HL-60/S4 (cell line): Measurements from ENCODE around the gene MAPK14.

Experiments
- in situ Hi-C: fragments of 300-500 bp; cut with MboI; formaldehyde crosslinking; loops from 2 replicates; pipeline ENCODE4 v1.14.3; 2022; ENCODE audit warnings: low sequenced_read_pairs

Gene MAPK14

DNA sequence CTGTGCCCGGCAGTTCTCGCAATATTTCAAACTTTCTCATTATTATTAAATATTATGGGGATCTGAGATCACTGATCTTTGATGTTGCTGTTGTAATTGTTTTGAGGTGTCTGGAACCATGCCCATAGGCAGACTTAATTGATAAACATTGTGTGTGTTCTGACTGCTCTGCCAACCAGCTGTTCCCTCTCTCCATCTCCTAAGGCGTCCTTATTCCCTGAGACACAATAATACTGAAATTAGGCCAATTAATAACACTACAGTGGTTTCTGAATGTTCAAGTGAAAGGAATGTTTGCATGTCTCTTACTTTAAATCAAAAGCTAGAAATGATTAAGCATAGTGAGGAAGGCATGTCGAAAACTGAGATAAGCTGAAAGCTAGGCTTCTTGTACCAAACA, 7.6 kb downstream of the MAPK14 start:
- in situ Hi-C loops = no loop called here

DNA sequence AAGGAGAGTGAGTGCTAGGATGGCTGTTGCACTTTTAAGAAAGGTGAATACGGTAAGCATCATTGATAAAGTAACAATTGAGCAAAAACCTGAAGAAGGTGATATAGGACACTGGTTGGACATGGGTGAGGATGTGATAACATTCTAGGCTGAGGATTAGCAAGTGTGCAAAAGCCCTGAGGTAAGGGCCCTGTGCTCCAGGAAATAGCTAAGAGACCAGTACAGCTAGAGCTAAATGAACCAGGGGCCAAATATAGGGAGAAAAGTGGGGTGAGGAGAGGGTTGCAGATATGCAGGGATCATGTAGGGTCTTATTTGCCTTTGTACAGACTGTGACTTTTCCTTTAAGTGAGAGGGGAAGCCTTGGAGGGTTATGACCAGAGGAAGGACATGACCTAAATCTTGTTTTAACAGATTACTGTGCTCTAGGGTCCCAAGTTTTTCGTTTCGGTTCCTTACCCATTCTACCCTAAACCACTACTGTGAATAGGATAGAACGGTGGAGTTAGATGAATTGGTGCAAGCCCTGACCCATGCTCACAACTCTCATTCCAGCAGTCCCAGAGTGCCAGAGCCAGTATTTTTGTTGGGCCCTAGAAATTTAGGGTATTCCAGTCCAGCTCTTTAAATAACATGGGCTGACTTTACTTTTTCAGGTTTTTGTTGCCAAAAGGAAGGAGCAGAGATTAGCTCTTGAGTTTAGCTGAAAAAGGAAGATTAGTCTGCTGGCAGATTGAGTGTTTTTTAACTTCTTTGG, 10.7 kb downstream of the MAPK14 start:
- in situ Hi-C loops = no loop called here

- in situ Hi-C loops = no loop called here
These were observed 11.5 kb downstream of the MAPK14 start for GRCh38 chr6:36039112-36039511.

- in situ Hi-C loops = no loop called here
These were observed 13.3 kb downstream of the MAPK14 start for GRCh38 chr6:36040958-36041357.

DNA sequence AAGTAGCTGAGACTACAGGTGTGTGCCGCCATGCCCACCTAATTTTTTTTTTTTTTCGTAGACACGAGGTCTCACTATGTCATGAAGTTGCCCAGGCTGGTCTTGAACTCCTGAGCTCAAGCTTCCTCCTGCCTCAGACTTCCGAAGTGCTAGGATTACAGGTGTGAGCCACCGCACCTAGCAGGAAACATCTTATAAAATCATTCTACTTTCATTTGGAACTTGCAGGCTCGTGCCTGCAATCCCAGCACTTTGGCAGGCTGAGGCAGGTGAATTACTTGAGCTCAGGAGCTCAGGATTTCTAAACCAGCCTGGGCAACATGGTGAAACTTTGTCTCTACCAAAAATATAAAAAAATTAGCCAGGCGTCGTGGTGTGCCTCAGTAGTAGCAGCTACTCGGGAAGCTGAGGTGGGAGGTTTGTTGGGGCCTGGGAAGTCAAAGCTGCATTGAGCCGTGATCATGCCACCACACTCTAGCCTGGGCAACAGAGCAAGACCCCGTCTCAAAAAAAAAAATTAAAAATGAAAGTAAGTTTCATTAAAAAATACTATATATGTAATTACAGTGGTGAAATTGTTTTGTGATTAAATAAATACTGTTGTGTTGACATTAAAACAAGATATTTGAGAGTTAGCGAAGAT, 15.1 kb downstream of the MAPK14 start:
- in situ Hi-C loops = no loop called here

DNA sequence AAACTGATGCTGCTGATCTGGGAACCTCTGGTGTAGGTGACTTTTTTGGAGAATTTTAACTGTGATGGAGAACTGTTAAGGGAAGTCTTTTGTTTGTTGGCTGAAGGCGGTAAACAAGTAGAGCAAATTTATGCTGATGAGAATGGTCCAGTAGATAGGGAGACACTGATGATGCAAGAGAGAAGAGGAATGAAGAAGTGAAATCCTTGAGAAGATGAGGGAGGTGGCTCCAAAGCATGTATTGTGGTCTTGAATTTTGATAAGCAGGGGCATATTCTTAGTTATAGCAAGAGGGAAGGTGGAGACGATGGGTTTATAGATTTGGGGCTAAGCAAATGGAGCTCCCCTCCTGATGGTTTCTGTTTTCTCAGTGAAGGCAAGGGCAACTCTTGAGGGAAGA, 22.0 kb downstream of the MAPK14 start:
- in situ Hi-C loops = no loop called here

DNA sequence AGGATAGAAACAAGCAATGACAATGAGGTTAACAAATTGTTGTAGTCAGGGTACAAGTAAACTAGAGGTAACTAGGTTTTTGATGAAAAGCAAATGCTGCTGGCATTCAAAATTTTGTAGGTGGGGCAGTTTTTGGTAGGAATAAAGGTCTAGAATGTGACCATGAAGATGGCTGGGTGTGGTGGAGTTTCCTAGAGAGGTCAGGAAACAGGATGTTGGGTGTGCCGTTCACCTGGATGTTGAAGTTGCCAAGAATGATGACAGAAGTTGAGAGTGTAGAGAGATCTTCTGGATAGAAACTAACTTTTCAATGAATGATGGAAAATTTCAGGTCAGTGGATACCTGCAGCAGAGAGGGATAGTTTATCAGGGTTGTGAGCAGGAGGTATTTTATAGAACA, 22.7 kb downstream of the MAPK14 start:
- in situ Hi-C loops = no loop called here

- in situ Hi-C loops = no loop called here
These were observed 23.5 kb downstream of the MAPK14 start for GRCh38 chr6:36050947-36051710.

- in situ Hi-C loops = no loop called here
These were observed 24.5 kb downstream of the MAPK14 start for GRCh38 chr6:36052097-36052496.

DNA sequence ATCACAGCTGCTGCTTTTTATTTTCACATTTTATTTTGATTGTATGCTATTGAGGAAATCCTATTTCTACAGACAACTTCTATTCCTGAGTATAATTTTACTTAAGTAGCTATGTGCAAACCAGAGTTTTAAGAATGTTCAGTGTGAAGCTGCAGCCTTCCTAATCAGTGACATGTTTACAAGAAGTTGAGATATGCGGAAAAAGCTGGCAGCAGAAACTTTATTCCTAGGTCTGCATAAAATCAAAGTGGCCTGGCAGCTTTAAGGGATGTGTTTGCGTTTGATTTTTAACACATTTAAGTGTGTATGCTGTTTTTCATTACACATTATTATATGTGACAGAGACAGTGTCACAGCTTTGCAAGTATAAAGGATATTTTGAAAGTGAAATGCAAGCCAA, 26.3 kb downstream of the MAPK14 start:
- in situ Hi-C loops = no loop called here

DNA sequence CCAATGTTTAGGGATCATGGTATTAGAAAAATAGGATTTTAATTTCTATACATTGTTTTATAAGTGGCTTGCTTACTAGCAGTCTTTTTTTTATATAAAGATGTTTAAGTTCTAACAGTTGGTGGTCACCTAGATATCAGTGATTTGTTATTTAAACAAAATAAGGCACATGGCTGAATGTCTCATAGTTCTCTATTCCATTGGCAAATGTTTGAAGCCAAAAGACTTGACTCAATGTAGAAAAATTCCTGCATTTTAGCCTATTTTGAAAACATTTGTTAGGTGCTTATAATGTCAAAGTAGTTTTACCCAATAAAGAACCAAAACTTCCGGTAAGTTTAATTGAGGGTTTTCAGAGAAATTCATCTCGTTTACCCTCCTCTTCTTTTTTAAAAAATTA, 26.8 kb downstream of the MAPK14 start:
- in situ Hi-C loops = no loop called here

DNA sequence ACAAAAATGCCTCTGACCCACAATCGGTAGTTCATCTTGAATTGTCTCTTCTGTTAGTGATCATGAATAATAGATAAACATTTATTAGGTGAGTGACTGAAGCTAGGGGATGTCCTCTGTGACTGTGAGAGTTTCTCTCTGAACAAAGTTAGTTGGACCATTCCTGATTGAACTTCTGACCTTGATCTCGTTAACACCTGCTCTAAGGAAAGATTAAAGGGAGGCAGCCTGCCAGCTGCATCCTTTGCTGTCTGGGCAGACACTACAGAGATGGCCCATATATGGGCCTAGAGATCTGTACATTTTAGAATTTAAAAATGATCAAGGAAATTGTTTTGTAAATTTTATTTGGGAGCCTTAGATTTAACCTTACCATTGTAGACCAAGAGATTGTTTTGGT, 27.3 kb downstream of the MAPK14 start:
- in situ Hi-C loops = no loop called here

- in situ Hi-C loops = no loop called here
These were observed 28.6 kb downstream of the MAPK14 start for GRCh38 chr6:36056178-36056577.

DNA sequence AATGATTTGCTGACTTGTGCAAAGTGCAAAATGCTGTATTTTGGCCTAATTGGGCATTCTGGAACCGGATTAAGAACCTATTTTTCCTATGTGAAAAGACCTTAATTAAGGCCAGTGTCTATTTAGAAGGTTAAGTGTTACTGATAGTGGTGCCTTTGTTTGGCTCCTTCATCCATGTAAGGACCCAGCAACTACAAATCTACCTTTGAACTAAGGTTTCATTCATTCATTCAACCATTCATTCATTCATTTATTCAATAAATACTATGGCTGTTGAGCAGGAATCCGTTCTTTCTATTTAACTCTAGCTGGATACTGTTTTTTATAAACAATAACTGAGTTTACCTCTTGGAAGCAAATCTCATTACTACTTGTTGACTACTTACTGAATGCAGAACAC, 33.6 kb downstream of the MAPK14 start:
- in situ Hi-C loops = no loop called here

DNA sequence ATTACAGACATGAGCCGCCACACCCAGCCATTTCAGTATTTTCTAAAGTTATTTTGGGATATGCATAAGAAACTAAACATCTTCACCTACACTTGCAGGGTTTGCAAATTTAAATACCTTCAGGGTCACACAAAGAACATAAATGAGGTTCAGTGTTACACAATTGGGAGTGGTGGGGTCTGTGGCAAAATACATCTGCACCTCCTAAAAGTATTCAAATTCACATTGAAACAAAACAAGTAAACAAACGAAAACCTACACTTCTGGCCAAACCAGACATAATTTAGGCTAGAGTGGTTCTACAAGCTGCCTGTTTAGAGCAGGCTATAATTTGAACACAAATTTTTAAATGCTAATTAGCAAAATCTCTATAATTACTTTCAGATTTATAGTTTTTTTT, 34.6 kb downstream of the MAPK14 start:
- in situ Hi-C loops = no loop called here

DNA sequence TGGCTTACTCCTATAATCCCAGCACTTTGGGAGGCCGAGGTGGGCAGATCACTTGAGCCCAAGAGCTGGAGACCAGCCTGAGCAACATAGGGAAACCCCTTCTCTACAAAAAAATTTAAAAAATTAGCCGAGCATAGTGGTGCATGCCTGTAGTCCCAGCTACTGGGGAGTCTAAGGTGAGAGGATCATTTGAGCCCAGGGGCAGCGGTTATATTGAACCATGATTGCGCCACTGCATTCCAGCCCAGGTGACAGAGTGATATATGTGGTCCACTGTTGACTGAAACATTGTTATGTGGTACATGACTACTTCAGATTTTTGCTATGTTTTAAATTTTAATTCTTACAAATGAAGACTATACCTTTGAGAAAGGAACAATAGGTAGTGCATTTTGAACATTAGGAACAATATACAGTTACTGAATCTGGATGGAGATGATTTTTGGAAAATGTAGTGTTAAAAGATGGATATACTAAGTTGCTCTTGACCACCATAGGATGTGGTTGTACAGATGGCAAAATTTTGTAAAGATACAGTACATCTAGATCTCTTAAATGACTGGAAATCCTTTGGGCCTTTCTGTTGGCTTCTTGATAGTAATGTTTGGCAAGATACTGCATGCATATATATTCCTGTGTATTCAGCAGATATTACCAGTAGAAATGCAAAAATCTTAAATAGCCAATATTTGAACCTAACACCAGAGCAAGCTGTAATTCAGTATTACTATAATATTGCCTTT, 35.9 kb downstream of the MAPK14 start:
- in situ Hi-C loops = no loop called here

DNA sequence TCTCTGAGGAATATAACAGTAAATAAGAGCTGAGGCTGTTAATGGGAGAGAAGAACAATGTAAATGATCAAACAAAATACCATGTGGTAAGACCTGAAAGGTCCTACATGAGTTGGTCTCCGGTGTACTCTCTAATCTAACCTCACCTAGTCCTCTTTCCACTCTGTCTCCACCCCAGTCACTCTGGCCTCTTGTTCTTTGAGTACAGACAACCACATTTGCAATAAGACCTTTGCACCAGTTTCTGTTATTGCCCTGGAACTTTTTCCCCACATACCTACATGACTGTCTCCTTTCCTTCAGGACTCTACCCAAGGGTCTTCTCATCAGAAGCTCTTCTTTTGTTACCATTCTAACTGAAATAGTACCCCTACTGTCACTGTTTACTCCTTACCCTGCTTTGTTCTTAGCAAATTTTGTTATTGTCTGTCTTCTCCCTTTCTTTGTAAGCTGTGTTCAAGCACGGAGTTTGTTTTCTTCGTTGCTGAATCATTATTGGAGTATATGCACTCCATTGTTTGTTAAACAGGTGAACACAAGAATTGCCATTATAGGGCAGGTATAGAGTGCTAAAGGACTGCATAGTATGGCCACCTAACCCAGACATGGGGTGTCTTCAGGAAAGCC, 37.3 kb downstream of the MAPK14 start:
- in situ Hi-C loops = no loop called here

DNA sequence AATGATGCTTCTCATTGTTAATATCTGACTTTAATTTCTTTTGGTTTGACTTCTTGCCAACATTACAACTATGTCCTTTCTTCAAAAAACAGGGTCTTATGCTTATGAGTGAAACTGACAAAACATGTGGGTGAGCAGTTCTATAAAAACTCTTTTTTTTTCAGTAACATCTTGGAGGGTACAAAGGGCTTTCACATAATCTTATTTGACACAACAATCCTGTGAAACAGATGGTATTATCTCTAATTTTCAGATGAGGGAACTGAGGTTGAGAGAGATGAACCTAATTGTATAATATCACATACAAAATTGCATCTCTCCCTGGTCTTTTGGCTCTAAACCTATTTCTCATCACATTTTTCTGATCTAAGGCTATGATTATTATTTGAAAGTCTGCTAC, 38.3 kb downstream of the MAPK14 start:
- in situ Hi-C loops = no loop called here

GRCh38 chr6:36066817-36067216, 39.2 kb downstream of the MAPK14 start:
- in situ Hi-C loops = no loop called here

- in situ Hi-C loops = no loop called here
These were observed 39.9 kb downstream of the MAPK14 start for GRCh38 chr6:36067374-36068011.
